Camera-type eye (tissue), 1 donor: ENCODE data around the gene UTS2B. TPM values are rescaled to one million over a fixed set of nuclear protein-coding genes. Genes with fewer than 3 reads are reported as not detected.

Experiments
- total RNA-seq: library from RNA; depleted of rRNA; stranded (reverse); fragments of >200 nt; gene quantifications from one replicate; pipeline ENCODE4 v1.2.3, GENCODE V29; 2014

Gene UTS2B, protein sequence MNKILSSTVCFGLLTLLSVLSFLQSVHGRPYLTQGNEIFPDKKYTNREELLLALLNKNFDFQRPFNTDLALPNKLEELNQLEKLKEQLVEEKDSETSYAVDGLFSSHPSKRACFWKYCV
- 0.38 TPM for total RNA-seq

GRCh38 chr3:191329654-191330529 lies at the start of gene UTS2B:
UTS2B (minus strand) TSS chr3:191330526; CDS start chr3:191282189, 48,337 bp downstream.

GRCh38 chr3:191328962-191329653 lies 1.2 kb downstream of the UTS2B start, which contains the start of gene CCDC50:
CCDC50 (plus strand) TSS chr3:191329394; CDS start chr3:191329675, 281 bp downstream.

Other genes with a start within 250 kb of the UTS2B start
- gene OSTN, start 131.3 kb downstream of the UTS2B start, total RNA-seq, result 7.3 TPM
- gene CCDC50, start 1.1 kb downstream of the UTS2B start, total RNA-seq, result 97.6 TPM
- not detected for gene PYDC2, start 130.6 kb upstream of the UTS2B start, total RNA-seq